ENCODE data around the gene ENOX1. TPM values are rescaled to one million over a fixed set of nuclear protein-coding genes. Genes with fewer than 3 reads are reported as not detected.

ENOX1 gene
- total RNA-seq, 2 donors from 2014 or later: 0.33 TPM; not detected in 1

GRCh38 chr13:43805071-43805468 is 18.3 kb upstream of the ENOX1 start:
- H3K36me3 Mint-ChIP-seq (ENCODE audit: low read depth): no peaks in the 10 kb centered on the region
- H3K9ac ChIP-seq (ENCODE audit: extremely low read depth, low read length, poor library complexity, severe bottlenecking): no peak overlapping the region
- H3K27ac Mint-ChIP-seq: no peak overlapping the region
- WGBS, 2 experiments (ENCODE audit: insufficient coverage in 1 of 2, insufficient read length in 1 of 2): 64 to 79% methylated on average over 3 of the region's 3 CpGs
- no peaks in the 10 kb centered on the region for H3K36me3 ChIP-seq (ENCODE audit: control insufficient read depth, insufficient read depth, low read length)
- no peak overlapping the region for H3K4me3 Mint-ChIP-seq
- peaks cover under 1% of the 10 kb centered on the region for H3K9me3 ChIP-seq (ENCODE audit: control insufficient read depth, low read length)
- H3K27ac ChIP-seq (ENCODE audit: low read depth, low read length): no peak overlapping the region
- DNase-seq: peak; percentile 52
- H3K27me3 Mint-ChIP-seq (ENCODE audit: insufficient read depth): no peaks in the 10 kb centered on the region
- peaks cover 16% of the 10 kb centered on the region for H3K4me1 Mint-ChIP-seq
- H3K9me3 Mint-ChIP-seq: peaks cover 1% of the 10 kb centered on the region
- H3K27me3 ChIP-seq (ENCODE audit: control insufficient read depth, insufficient read depth, low read length, poor library complexity, severe bottlenecking): no peaks in the 10 kb centered on the region
- H3K4me1 ChIP-seq (ENCODE audit: control insufficient read depth, insufficient read depth, low read length): no peaks in the 10 kb centered on the region
- H3K4me3 ChIP-seq (ENCODE audit: low read length): no peak overlapping the region
- no peak for TF ChIP-seq CTCF (conservative IDR thresholded peaks at IDR 0.05)

GRCh38 chr13:43804461-43805070 is 17.8 kb upstream of the ENOX1 start:
- WGBS, 2 experiments (ENCODE audit: insufficient coverage in 1 of 2, insufficient read length in 1 of 2): 38 to 58% methylated on average over 1 to 4 of the region's 5 CpGs
- Histone ChIP-seq H3K4me3 (ENCODE audit: low read length) (no peak overlapping the region), H3K27ac (ENCODE audit: low read depth, low read length) (no peak overlapping the region), H3K27me3 (ENCODE audit: control insufficient read depth, insufficient read depth, low read length, poor library complexity, severe bottlenecking) (no peaks in the 10 kb centered on the region), H3K9ac (ENCODE audit: extremely low read depth, low read length, poor library complexity, severe bottlenecking) (no peak overlapping the region), H3K9me3 (ENCODE audit: control insufficient read depth, low read length) (no peaks in the 10 kb centered on the region), H3K4me1 (ENCODE audit: control insufficient read depth, insufficient read depth, low read length) (no peaks in the 10 kb centered on the region), H3K36me3 (ENCODE audit: control insufficient read depth, insufficient read depth, low read length) (no peaks in the 10 kb centered on the region)
- H3K36me3 Mint-ChIP-seq (ENCODE audit: low read depth): no peaks in the 10 kb centered on the region
- H3K27ac Mint-ChIP-seq: no peak overlapping the region
- peak; percentile 85 for TF ChIP-seq CTCF (conservative IDR thresholded peaks at IDR 0.05)
- H3K27me3 Mint-ChIP-seq (ENCODE audit: insufficient read depth): no peaks in the 10 kb centered on the region
- no peaks in the 10 kb centered on the region for H3K9me3 Mint-ChIP-seq
- H3K4me1 Mint-ChIP-seq: peaks cover 15% of the 10 kb centered on the region
- H3K4me3 Mint-ChIP-seq: no peak overlapping the region
- DNase-seq: no peak

- Histone ChIP-seq H3K4me1 (ENCODE audit: control insufficient read depth, insufficient read depth, low read length) (no peaks in the 10 kb centered on the region), H3K27me3 (ENCODE audit: control insufficient read depth, insufficient read depth, low read length, poor library complexity, severe bottlenecking) (no peaks in the 10 kb centered on the region), H3K27ac (ENCODE audit: low read depth, low read length) (no peak overlapping the region), H3K4me3 (ENCODE audit: low read length) (no peak overlapping the region), H3K9me3 (ENCODE audit: control insufficient read depth, low read length) (no peaks in the 10 kb centered on the region), H3K36me3 (ENCODE audit: control insufficient read depth, insufficient read depth, low read length) (no peaks in the 10 kb centered on the region), H3K9ac (ENCODE audit: extremely low read depth, low read length, poor library complexity, severe bottlenecking) (no peak overlapping the region)
- Mint-ChIP-seq H3K9me3 (no peaks in the 10 kb centered on the region), H3K4me1 (peaks cover 10% of the 10 kb centered on the region), H3K27ac (no peak overlapping the region), H3K36me3 (ENCODE audit: low read depth) (no peaks in the 10 kb centered on the region), H3K4me3 (no peak overlapping the region), H3K27me3 (ENCODE audit: insufficient read depth) (peaks cover 3% of the 10 kb centered on the region)
- TF ChIP-seq CTCF (conservative IDR thresholded peaks at IDR 0.05): no peak
- no peak for DNase-seq
Observed at GRCh38 chr13:43802511-43802910, 15.7 kb upstream of the ENOX1 start.

Measured in endodermal cell (in vitro differentiated cells).